Measurements from ENCODE around the gene ZFAND6. TPM values are rescaled to one million over a fixed set of nuclear protein-coding genes. Genes with fewer than 3 reads are reported as not detected.

The ZFAND6 gene
- total RNA-seq, 1 donor from 2014 or later = 80.1 TPM

- no peak overlapping the region for H3K4me3 Mint-ChIP-seq (ENCODE audit: unreplicated experiment)
- no peaks in the 10 kb centered on the region for H3K36me3 Mint-ChIP-seq (ENCODE audit: unreplicated experiment)
- peaks cover 2% of the 10 kb centered on the region for H3K4me1 Mint-ChIP-seq (ENCODE audit: low read depth, unreplicated experiment)
- no peaks in the 10 kb centered on the region for H3K27me3 Mint-ChIP-seq (ENCODE audit: unreplicated experiment)
- DNase-seq = no peak
- H3K9me3 Mint-ChIP-seq (ENCODE audit: unreplicated experiment) = no peaks in the 10 kb centered on the region
- no peak overlapping the region for H3K27ac Mint-ChIP-seq (ENCODE audit: unreplicated experiment)
- TF ChIP-seq CTCF (IDR thresholded peaks at IDR 0.05; ENCODE audit: partially characterized antibody, unreplicated experiment) = no peak
Measured at GRCh38 chr15:80163217-80163616, 103.7 kb downstream of the ZFAND6 start.

- no peak for TF ChIP-seq CTCF (IDR thresholded peaks at IDR 0.05; ENCODE audit: partially characterized antibody, unreplicated experiment)
- H3K4me3 Mint-ChIP-seq (ENCODE audit: unreplicated experiment) = no peak overlapping the region
- no peaks in the 10 kb centered on the region for H3K36me3 Mint-ChIP-seq (ENCODE audit: unreplicated experiment)
- no peaks in the 10 kb centered on the region for H3K9me3 Mint-ChIP-seq (ENCODE audit: unreplicated experiment)
- H3K27me3 Mint-ChIP-seq (ENCODE audit: unreplicated experiment) = no peaks in the 10 kb centered on the region
- H3K27ac Mint-ChIP-seq (ENCODE audit: unreplicated experiment) = no peak overlapping the region
- DNase-seq = no peak
- peaks cover 2% of the 10 kb centered on the region for H3K4me1 Mint-ChIP-seq (ENCODE audit: low read depth, unreplicated experiment)
Measured at GRCh38 chr15:80163897-80164296, 104.4 kb downstream of the ZFAND6 start.

- Mint-ChIP-seq H3K36me3 (ENCODE audit: unreplicated experiment) (no peaks in the 10 kb centered on the region), H3K27me3 (ENCODE audit: unreplicated experiment) (no peaks in the 10 kb centered on the region), H3K27ac (ENCODE audit: unreplicated experiment) (no peak overlapping the region), H3K9me3 (ENCODE audit: unreplicated experiment) (peaks cover 2% of the 10 kb centered on the region), H3K4me1 (ENCODE audit: low read depth, unreplicated experiment) (no peaks in the 10 kb centered on the region), H3K4me3 (ENCODE audit: unreplicated experiment) (no peak overlapping the region)
- DNase-seq = no peak
- no peak for TF ChIP-seq CTCF (IDR thresholded peaks at IDR 0.05; ENCODE audit: partially characterized antibody, unreplicated experiment)
Measured at GRCh38 chr15:80167936-80168335, 108.5 kb downstream of the ZFAND6 start.

- Mint-ChIP-seq H3K27ac (ENCODE audit: unreplicated experiment) (no peak overlapping the region), H3K27me3 (ENCODE audit: unreplicated experiment) (no peaks in the 10 kb centered on the region), H3K4me1 (ENCODE audit: low read depth, unreplicated experiment) (no peaks in the 10 kb centered on the region), H3K36me3 (ENCODE audit: unreplicated experiment) (no peaks in the 10 kb centered on the region), H3K9me3 (ENCODE audit: unreplicated experiment) (peaks cover 2% of the 10 kb centered on the region), H3K4me3 (ENCODE audit: unreplicated experiment) (no peak overlapping the region)
- TF ChIP-seq CTCF (IDR thresholded peaks at IDR 0.05; ENCODE audit: partially characterized antibody, unreplicated experiment) = no peak
- DNase-seq = no peak
Measured at GRCh38 chr15:80168421-80168820, 108.9 kb downstream of the ZFAND6 start.

GRCh38 chr15:80169768-80170357, 110.4 kb downstream of the ZFAND6 start:
- Mint-ChIP-seq H3K36me3 (ENCODE audit: unreplicated experiment) (no peaks in the 10 kb centered on the region), H3K9me3 (ENCODE audit: unreplicated experiment) (peaks cover 2% of the 10 kb centered on the region), H3K27ac (ENCODE audit: unreplicated experiment) (no peak overlapping the region), H3K27me3 (ENCODE audit: unreplicated experiment) (peaks cover 2% of the 10 kb centered on the region), H3K4me1 (ENCODE audit: low read depth, unreplicated experiment) (peaks cover 8% of the 10 kb centered on the region), H3K4me3 (ENCODE audit: unreplicated experiment) (no peak overlapping the region)
- DNase-seq = no peak
- TF ChIP-seq CTCF (IDR thresholded peaks at IDR 0.05; ENCODE audit: partially characterized antibody, unreplicated experiment) = no peak
